Neuronal stem cell (in vitro differentiated cells): Measurements from ENCODE around the gene FYB2.
A peak's percentile ranks its signal among the peaks of the same experiment; 100 is the strongest.

Source experiments
- DNase-seq: peaks from one replicate; pipeline ENCODE4 v3.0.0-alpha.2; 2013; ENCODE audit warnings: low spot score
- H2AFZ ChIP-seq: one replicate; pipeline ENCODE4 v1.6.1; 2013; ENCODE audit warnings: mild to moderate bottlenecking, low read length, inconsistent platforms
- H2AK5ac ChIP-seq: 2 replicates; pipeline ENCODE4 v1.6.1; 2013; ENCODE audit warnings: low read depth, mild to moderate bottlenecking, inconsistent platforms, low read length, moderate library complexity, mixed read lengths
- H2BK120ac ChIP-seq: 2 replicates; pipeline ENCODE4 v1.6.1; 2013; ENCODE audit warnings: low read depth, mild to moderate bottlenecking, inconsistent platforms, low read length, moderate library complexity, mixed read lengths
- H2BK12ac ChIP-seq: one replicate; pipeline ENCODE4 v1.6.1; 2013; ENCODE audit warnings: low read length, inconsistent platforms
- H2BK15ac ChIP-seq: 2 replicates; pipeline ENCODE4 v1.6.1; 2013; ENCODE audit warnings: mild to moderate bottlenecking, low read length, inconsistent platforms, mixed read lengths
- H2BK5ac ChIP-seq: one replicate; pipeline ENCODE4 v1.6.1; 2013; ENCODE audit warnings: inconsistent platforms, mild to moderate bottlenecking, low read length, moderate library complexity
- H3K14ac ChIP-seq: one replicate; pipeline ENCODE4 v1.6.1; 2013; ENCODE audit warnings: low read length, inconsistent platforms
- H3K18ac ChIP-seq: 2 replicates; pipeline ENCODE4 v1.6.1; 2013; ENCODE audit warnings: low read length, inconsistent platforms
- H3K23ac ChIP-seq: 2 replicates; pipeline ENCODE4 v1.6.1; 2013; ENCODE audit warnings: low read depth, mild to moderate bottlenecking, mixed read lengths, low read length, inconsistent platforms; ENCODE audit not compliant: poor library complexity
- H3K27ac ChIP-seq: replicated peaks from 3 replicates; pipeline ENCODE4 v1.5.1; 2013; ENCODE audit warnings: low read length, inconsistent platforms
- H3K27me3 ChIP-seq, 3 experiments: 2 replicates each; pipeline ENCODE4 v1.6.1; 2013; ENCODE audit warnings: low read length in 3 of 3, mild to moderate bottlenecking in 2 of 3, inconsistent platforms in 1 of 3, low read depth in 1 of 3, mixed read lengths in 1 of 3, moderate library complexity in 1 of 3; ENCODE audit not compliant: control insufficient read depth in 3 of 3, insufficient read depth in 3 of 3
- H3K36me3 ChIP-seq, 2 donors: replicated peaks in 1 of 2; 2 replicates each; pipeline ENCODE4 v1.6.1; 2013; ENCODE audit warnings: low read length in 2 of 2; ENCODE audit not compliant: control insufficient read depth in 2 of 2, insufficient read depth in 2 of 2
- H3K4ac ChIP-seq: 2 replicates; pipeline ENCODE4 v1.6.1; 2013; ENCODE audit warnings: inconsistent platforms, mild to moderate bottlenecking, low read length, moderate library complexity
- H3K4me1 ChIP-seq, 2 donors: 1 replicate in 1 of 2; 2 replicates in 1 of 2; pipeline ENCODE4 v1.6.1; 2013; ENCODE audit warnings: low read length in 2 of 2, low read depth in 1 of 2; ENCODE audit not compliant: control insufficient read depth in 2 of 2, insufficient read depth in 1 of 2
- H3K4me2 ChIP-seq: one replicate; pipeline ENCODE4 v1.6.1; 2013; ENCODE audit warnings: mild to moderate bottlenecking, low read length, inconsistent platforms; ENCODE audit not compliant: insufficient read depth, poor library complexity, severe bottlenecking
- H3K4me3 ChIP-seq, 2 donors: 2 replicates each; pipeline ENCODE4 v1.5.1; 2013; ENCODE audit warnings: low read length in 2 of 2, mild to moderate bottlenecking in 2 of 2, inconsistent platforms in 1 of 2, moderate library complexity in 1 of 2
- H3K79me1 ChIP-seq: one replicate; pipeline ENCODE4 v1.6.1; 2013; ENCODE audit warnings: low read depth, mild to moderate bottlenecking, inconsistent platforms, low read length, moderate library complexity
- H3K9ac ChIP-seq: one replicate; pipeline ENCODE4 v1.6.1; 2013; ENCODE audit warnings: mild to moderate bottlenecking, low read depth, low read length, inconsistent platforms; ENCODE audit not compliant: poor library complexity
- H3K9me3 ChIP-seq, 2 donors: replicated peaks in 1 of 2; 2 replicates each; pipeline versions ENCODE3 to v1.6.1; 2013; ENCODE audit warnings: low read length in 2 of 2, mild to moderate bottlenecking in 2 of 2, inconsistent platforms in 1 of 2, low read depth in 1 of 2, mixed read lengths in 1 of 2, moderate library complexity in 1 of 2; ENCODE audit not compliant: control insufficient read depth in 2 of 2, insufficient read depth in 1 of 2
- H4K8ac ChIP-seq: one replicate; pipeline ENCODE4 v1.6.1; 2013; ENCODE audit warnings: low read depth, mild to moderate bottlenecking, inconsistent platforms, low read length, moderate library complexity
- H4K91ac ChIP-seq: one replicate; pipeline ENCODE4 v1.6.1; 2013; ENCODE audit warnings: low read length, low read depth, mild to moderate bottlenecking, inconsistent platforms; ENCODE audit not compliant: poor library complexity
- WGBS, 2 donors: extraction: QIAGEN DNeasy Blood & Tissue Kit; methylation state at CpG; one replicate each; pipeline ENCODE4 v1.1.7; 2013; ENCODE audit warnings: missing lambda C conversion rate in 2 of 2, mixed read lengths in 1 of 2; ENCODE audit not compliant: insufficient read length in 2 of 2, insufficient replicate concordance in 1 of 2; ENCODE audit errors: extremely low coverage in 2 of 2; 5-methylcytosine and 5-hydroxymethylcytosine counted together

The FYB2 gene

DNA sequence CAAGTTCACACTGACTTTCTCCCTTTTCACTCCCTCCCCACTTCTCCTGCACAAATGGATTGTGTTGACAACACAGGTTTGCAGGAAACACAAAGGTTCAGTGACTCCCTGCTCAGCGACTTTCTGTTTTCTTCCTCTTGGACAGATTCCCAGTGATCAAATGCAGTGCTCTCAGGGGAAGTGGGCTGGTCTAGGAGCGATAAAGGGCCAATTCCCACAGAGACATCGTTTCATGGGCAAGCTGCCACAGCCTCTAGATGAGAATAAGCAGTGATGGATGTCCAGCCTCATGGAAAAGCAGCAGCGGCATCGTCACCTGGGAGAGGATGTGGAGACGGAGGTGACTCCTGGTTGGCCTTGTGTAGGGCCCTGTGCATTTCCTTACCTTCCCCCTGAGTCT is 30.6 kb downstream of the FYB2 start:
- no CpG with 5 or more reads among the region's 6 CpGs for WGBS, 2 donors
- DNase-seq, result no peak
- Histone ChIP-seq H3K9me3 (no peaks in the 10 kb centered on the region), H4K91ac (no peak overlapping the region), H3K27ac (no peak overlapping the region), H3K4me1 (peaks cover 0 to 6% of the 10 kb centered on the region in 2 donors), H3K9ac (no peak overlapping the region), H2AFZ (no peak overlapping the region), H2BK120ac (no peak overlapping the region), H3K18ac (peak overlapping the region; percentile 31), H3K4me3 (no peak overlapping the region), H2BK12ac (no peak overlapping the region), H3K23ac (no peak overlapping the region), H3K27me3 (peaks cover 0 to 14% (median 0%) of the 10 kb centered on the region in 3 experiments), H3K4me2 (no peak overlapping the region), H3K14ac (no peak overlapping the region), H4K8ac (no peak overlapping the region), H3K36me3 (no peaks in the 10 kb centered on the region), H2BK15ac (no peak overlapping the region), H2BK5ac (no peak overlapping the region), H3K79me1 (no peaks in the 10 kb centered on the region), H2AK5ac (no peak overlapping the region), H3K4ac (no peak overlapping the region)

DNA sequence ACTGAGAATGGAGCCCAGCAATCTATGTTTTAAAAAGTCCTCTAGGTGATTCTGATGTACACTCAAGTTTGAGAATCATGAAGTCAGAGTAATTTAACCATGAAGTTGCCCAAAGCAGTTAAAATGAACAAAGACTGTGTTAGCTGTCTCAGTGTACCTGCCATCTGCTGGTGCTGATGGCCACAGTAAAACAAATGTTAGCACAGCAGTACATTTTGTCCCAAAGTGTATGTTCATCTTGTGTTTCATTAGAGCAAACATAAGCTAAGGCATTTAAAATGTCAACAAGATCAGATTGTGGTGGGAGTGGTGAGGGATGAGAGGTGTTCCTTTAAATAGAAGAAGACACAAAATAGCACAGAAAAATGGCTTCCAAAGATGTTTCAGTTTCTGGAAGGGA is 31.1 kb downstream of the FYB2 start:
- Histone ChIP-seq H3K4me1 (peaks cover 0 to 6% of the 10 kb centered on the region in 2 donors), H3K9me3 (no peaks in the 10 kb centered on the region), H2BK120ac (no peak overlapping the region), H3K4ac (no peak overlapping the region), H3K79me1 (no peaks in the 10 kb centered on the region), H2BK12ac (no peak overlapping the region), H3K27ac (no peak overlapping the region), H2BK5ac (no peak overlapping the region), H3K4me2 (no peak overlapping the region), H3K36me3 (no peaks in the 10 kb centered on the region), H3K23ac (no peak overlapping the region), H3K4me3 (no peak overlapping the region), H2AK5ac (no peak overlapping the region), H4K91ac (no peak overlapping the region), H3K18ac (no peak overlapping the region), H4K8ac (no peak overlapping the region), H2BK15ac (no peak overlapping the region), H3K9ac (no peak overlapping the region), H2AFZ (no peak overlapping the region), H3K14ac (no peak overlapping the region), H3K27me3 (peaks cover 0 to 14% (median 0%) of the 10 kb centered on the region in 3 experiments)
- no peak for DNase-seq

DNA sequence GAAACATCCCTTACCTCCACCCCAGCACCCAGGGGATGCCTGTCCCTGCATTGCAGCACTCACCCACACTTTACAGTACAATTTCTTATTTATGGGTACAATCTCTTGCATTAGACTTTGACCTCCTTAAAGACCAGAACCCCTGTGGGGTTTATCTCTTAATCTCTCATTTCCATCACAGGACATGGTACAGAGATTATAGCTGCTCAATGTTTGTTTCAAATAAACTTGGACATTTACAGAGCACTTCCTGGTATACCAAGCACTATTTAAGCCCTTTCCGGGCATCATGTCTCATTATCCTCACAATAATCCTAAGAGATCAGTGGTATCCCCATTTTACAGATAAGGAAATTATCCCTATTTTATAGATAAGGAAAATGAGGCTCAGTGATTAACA is 31.9 kb downstream of the FYB2 start:
- no peak overlapping the region for H2BK5ac ChIP-seq

DNA sequence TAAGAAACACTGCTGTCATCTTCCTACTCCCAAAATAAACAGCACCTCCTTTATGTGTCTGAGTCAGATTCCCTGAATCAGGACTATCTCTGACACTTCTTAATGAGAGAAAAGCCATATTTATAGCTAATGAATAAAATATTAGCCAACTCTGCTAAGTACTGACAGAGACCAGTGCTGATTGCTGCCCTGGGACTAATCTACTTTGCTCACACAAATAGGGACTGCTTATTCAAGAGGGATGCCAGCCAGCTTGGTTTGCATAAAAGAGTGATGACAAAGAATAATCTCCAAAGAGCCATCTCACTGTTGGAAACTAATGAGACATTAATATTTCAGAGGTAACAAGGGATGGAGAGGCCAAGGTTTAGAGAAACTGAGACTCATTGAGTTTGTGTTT is 36.4 kb downstream of the FYB2 start:
- H3K23ac ChIP-seq, result no peak overlapping the region
- no peaks in the 10 kb centered on the region for H3K9me3 ChIP-seq
- H3K4me1 ChIP-seq, result peaks cover 0 to 9% of the 10 kb centered on the region in 2 donors
- no peaks in the 10 kb centered on the region for H3K36me3 ChIP-seq
- no peak overlapping the region for H4K8ac ChIP-seq
- no peak overlapping the region for H2BK5ac ChIP-seq
- no peak for DNase-seq
- H3K9ac ChIP-seq, result no peak overlapping the region
- no peak overlapping the region for H3K18ac ChIP-seq
- no peak overlapping the region for H2AK5ac ChIP-seq
- peaks cover 0 to 11% (median 0%) of the 10 kb centered on the region in 3 experiments for H3K27me3 ChIP-seq
- H2BK15ac ChIP-seq, result no peak overlapping the region
- H4K91ac ChIP-seq, result no peak overlapping the region
- no peaks in the 10 kb centered on the region for H3K79me1 ChIP-seq
- H2AFZ ChIP-seq, result no peak overlapping the region
- H2BK120ac ChIP-seq, result no peak overlapping the region
- no peak overlapping the region for H3K4ac ChIP-seq
- no peak overlapping the region for H3K4me2 ChIP-seq
- no peak overlapping the region for H3K27ac ChIP-seq
- no peak overlapping the region for H3K14ac ChIP-seq
- no peak overlapping the region for H3K4me3 ChIP-seq
- H2BK12ac ChIP-seq, result no peak overlapping the region

More for the DNA sequence above, 31.9 kb downstream of the FYB2 start:
- no peaks in the 10 kb centered on the region for H3K79me1 ChIP-seq
- H3K18ac ChIP-seq, result no peak overlapping the region
- H3K9me3 ChIP-seq, result no peaks in the 10 kb centered on the region
- no peak overlapping the region for H3K4me2 ChIP-seq
- H3K23ac ChIP-seq, result no peak overlapping the region
- no CpG with 5 or more reads among the region's 1 CpG for WGBS, 2 donors
- no peak overlapping the region for H2AK5ac ChIP-seq
- H2AFZ ChIP-seq, result no peak overlapping the region
- no peak for DNase-seq
- H2BK120ac ChIP-seq, result no peak overlapping the region
- no peak overlapping the region for H3K4me3 ChIP-seq
- no peak overlapping the region for H3K9ac ChIP-seq
- no peaks in the 10 kb centered on the region for H3K36me3 ChIP-seq
- H4K8ac ChIP-seq, result no peak overlapping the region
- H3K27ac ChIP-seq, result no peak overlapping the region
- no peak overlapping the region for H3K14ac ChIP-seq
- H4K91ac ChIP-seq, result no peak overlapping the region
- no peak overlapping the region for H2BK15ac ChIP-seq
- H2BK12ac ChIP-seq, result no peak overlapping the region
- peaks cover 0 to 14% (median 0%) of the 10 kb centered on the region in 3 experiments for H3K27me3 ChIP-seq
- H3K4ac ChIP-seq, result no peak overlapping the region
- H3K4me1 ChIP-seq, result peaks cover 0 to 6% of the 10 kb centered on the region in 2 donors
